Stimulated activated CD4-positive, alpha-beta T cell treated with anti-CD3 and anti-CD28 coated beads, Interleukin-4, amount 100 ng/mL, for 48 hours (primary cell): ENCODE measurements around the gene SULT4A1.

Experiments
- DNase-seq, 2 donors: peaks; one replicate each; pipeline ENCODE4 v3.0.0-alpha.2; 2020; ENCODE audit warnings: low read depth in 2 of 2

SULT4A1 gene

GRCh38 chr22:43861529-43861928, 784 bp downstream of the SULT4A1 start:
- no peak for DNase-seq

- DNase-seq = no peak
These were observed 1.5 kb downstream of the SULT4A1 start for GRCh38 chr22:43860831-43861230.

GRCh38 chr22:43860126-43860525, 2.2 kb downstream of the SULT4A1 start:
- no peak for DNase-seq

GRCh38 chr22:43859621-43860020, 2.7 kb downstream of the SULT4A1 start:
- DNase-seq = no peak

GRCh38 chr22:43859176-43859575, 3.1 kb downstream of the SULT4A1 start:
- DNase-seq = no peak

- no peak for DNase-seq
These were observed 4.0 kb downstream of the SULT4A1 start for GRCh38 chr22:43858156-43858895.

- no peak for DNase-seq
These were observed 4.9 kb downstream of the SULT4A1 start for GRCh38 chr22:43857367-43857766.

- no peak for DNase-seq
These were observed 6.9 kb downstream of the SULT4A1 start for GRCh38 chr22:43855431-43855830.

- no peak for DNase-seq
These were observed 7.5 kb downstream of the SULT4A1 start for GRCh38 chr22:43854786-43855271.

GRCh38 chr22:43854121-43854785, 8.1 kb downstream of the SULT4A1 start:
- DNase-seq = no peak

- no peak for DNase-seq
These were observed 8.9 kb downstream of the SULT4A1 start for GRCh38 chr22:43853328-43853931.

- no peak for DNase-seq
These were observed 9.6 kb downstream of the SULT4A1 start for GRCh38 chr22:43852573-43853327.

GRCh38 chr22:43851979-43852307, 10.4 kb downstream of the SULT4A1 start:
- DNase-seq = no peak

GRCh38 chr22:43851058-43851978, 11.0 kb downstream of the SULT4A1 start:
- DNase-seq = no peak

GRCh38 chr22:43850529-43850928, 11.8 kb downstream of the SULT4A1 start:
- no peak for DNase-seq

- DNase-seq = no peak
These were observed 12.6 kb downstream of the SULT4A1 start for GRCh38 chr22:43849731-43850130.

GRCh38 chr22:43848366-43849171, 13.7 kb downstream of the SULT4A1 start:
- no peak for DNase-seq

GRCh38 chr22:43847376-43848289, 14.7 kb downstream of the SULT4A1 start:
- DNase-seq = no peak

- DNase-seq = no peak
These were observed 15.3 kb downstream of the SULT4A1 start for GRCh38 chr22:43846966-43847365.
